Right atrium auricular region (tissue), 2 donors: ENCODE measurements around the gene EFNA5. TPM values are rescaled to one million over a fixed set of nuclear protein-coding genes. Genes with fewer than 3 reads are reported as not detected.

Source experiments
- DNase-seq: peaks from one replicate; pipeline ENCODE4 v3.0.0-alpha.2; 2019; ENCODE audit warnings: low spot score
- H3K27ac ChIP-seq, 2 donors: fragments of 200-600 bp; sonication (generic); 1 replicate in 1 of 2; 2 replicates in 1 of 2; pipeline ENCODE4 v1.5.1; 2016 to 2019
- H3K27me3 ChIP-seq, 2 donors: fragments of 200-600 bp; sonication (generic); one replicate each; pipeline versions ENCODE4 v1.5.1 to v1.6.0; 2017 to 2019
- H3K36me3 ChIP-seq: fragments of 200-600 bp; sonication (generic); one replicate; pipeline ENCODE4 v1.5.1; 2016
- H3K4me1 ChIP-seq, 2 donors: fragments of 200-600 bp; sonication (generic); one replicate each; pipeline versions ENCODE4 v1.5.1 to v1.6.0; 2017 to 2019
- H3K4me3 ChIP-seq, 2 donors: fragments of 200-600 bp; sonication (generic); 1 replicate in 1 of 2; 2 replicates in 1 of 2; pipeline ENCODE4 v1.5.1; 2017 to 2019; ENCODE audit warnings: mild to moderate bottlenecking in 1 of 2, moderate library complexity in 1 of 2
- H3K9me3 ChIP-seq, 2 donors: fragments of 200-600 bp; sonication (generic); one replicate each; pipeline ENCODE4 v1.5.1; 2019
- total RNA-seq, 2 donors: library from RNA; depleted of rRNA; stranded (reverse); fragments of >200 nt; gene quantifications; one replicate each; pipeline ENCODE4 v1.1.0, GENCODE V29; 2016
- TF ChIP-seq, protein P1 (sequence below), 2 donors: fragments of 200-600 bp; sonication (generic); IDR thresholded peaks; one replicate each; pipeline ENCODE4 v1.5.1; 2019; ENCODE audit warnings: antibody characterized with exemption in 2 of 2

Gene EFNA5
- total RNA-seq, 2 donors from 2014 or later, result 17.0 to 19.2 TPM

DNA sequence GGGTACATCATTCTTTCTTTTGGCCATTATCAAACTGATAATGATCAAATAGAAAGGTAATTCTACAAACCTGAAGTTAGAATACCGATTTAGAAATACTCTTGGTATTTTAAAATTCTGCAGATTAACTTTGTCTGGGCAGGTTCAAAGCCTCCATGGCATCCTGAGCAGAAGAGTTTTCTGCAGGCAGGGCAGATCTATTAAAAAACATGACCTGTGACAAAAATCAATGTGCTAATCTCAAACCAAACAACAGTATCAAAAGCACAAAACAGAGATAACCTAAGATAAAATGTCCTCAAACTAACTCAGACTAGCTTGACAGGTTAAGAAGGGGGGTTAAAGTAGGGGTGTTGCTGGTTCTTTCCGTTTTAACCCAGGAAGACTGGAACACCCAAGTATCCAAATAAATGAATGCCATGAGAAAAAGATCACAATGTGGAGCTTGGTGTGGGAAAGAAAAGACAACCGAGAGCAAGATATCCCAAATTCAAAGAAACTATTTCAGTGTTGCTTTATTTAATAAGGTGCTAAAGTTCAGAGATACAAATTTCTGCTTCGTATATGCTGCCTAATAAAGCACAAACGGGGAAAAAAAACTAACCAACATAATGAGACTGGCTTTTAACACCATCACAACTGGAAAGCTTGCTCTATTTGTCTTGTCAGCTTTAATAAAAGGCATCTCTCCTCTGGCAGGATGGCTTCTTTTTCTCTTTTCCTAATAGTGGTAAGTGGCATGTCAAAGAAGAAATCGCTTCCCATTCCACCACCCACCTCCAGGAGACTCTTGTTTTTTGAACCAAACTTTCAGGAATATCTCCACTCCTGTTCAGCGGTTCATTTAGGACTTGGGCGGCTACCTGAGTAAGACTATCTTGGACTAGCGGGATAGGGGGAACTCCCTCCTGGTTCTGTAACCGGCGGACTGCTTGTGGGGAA lies 2.3 kb downstream of the EFNA5 start:
- no peaks in the 10 kb centered on the region for H3K36me3 ChIP-seq
- peak overlapping the region; percentile 57 to 65 for H3K4me3 ChIP-seq
- no peaks in the 10 kb centered on the region for H3K27me3 ChIP-seq
- H3K27ac ChIP-seq, result peak overlapping the region; percentile 89 to 92
- TF ChIP-seq, protein P1, sequence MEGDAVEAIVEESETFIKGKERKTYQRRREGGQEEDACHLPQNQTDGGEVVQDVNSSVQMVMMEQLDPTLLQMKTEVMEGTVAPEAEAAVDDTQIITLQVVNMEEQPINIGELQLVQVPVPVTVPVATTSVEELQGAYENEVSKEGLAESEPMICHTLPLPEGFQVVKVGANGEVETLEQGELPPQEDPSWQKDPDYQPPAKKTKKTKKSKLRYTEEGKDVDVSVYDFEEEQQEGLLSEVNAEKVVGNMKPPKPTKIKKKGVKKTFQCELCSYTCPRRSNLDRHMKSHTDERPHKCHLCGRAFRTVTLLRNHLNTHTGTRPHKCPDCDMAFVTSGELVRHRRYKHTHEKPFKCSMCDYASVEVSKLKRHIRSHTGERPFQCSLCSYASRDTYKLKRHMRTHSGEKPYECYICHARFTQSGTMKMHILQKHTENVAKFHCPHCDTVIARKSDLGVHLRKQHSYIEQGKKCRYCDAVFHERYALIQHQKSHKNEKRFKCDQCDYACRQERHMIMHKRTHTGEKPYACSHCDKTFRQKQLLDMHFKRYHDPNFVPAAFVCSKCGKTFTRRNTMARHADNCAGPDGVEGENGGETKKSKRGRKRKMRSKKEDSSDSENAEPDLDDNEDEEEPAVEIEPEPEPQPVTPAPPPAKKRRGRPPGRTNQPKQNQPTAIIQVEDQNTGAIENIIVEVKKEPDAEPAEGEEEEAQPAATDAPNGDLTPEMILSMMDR (IDR thresholded peaks at IDR 0.05), result no peak
- no peak for DNase-seq
- peaks cover 0 to 13% of the 10 kb centered on the region in 2 donors for H3K4me1 ChIP-seq
- H3K9me3 ChIP-seq, result no peaks in the 10 kb centered on the region

DNA sequence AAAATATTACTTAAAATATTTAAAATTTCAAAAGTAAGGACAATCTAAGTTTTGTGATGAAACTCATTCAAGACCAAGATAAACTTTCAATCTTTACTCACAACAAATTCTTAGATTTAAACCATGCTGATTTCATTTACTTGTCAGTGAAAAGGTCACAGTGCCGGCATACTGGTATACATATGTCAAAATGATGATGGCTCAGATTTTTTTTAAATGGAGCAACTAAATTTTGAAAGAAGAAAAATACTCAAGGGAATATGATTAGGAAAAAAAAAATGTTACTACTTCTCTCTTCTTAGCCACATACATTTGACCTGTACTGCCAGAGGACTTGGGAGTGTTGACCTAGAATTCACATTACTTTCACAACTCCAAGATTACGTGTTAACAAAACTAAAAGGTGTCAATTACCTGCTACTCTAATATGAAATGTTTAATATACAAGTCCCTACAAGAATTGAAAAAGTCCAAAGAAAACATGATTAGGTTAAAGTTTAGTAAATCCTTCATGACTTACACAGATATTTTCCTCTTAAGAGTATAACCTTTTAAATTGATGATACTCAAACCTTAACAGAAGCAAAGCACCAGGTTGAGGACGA lies 4.6 kb downstream of the EFNA5 start:
- Histone ChIP-seq H3K4me1 (peaks cover 0 to 8% of the 10 kb centered on the region in 2 donors), H3K9me3 (no peaks in the 10 kb centered on the region), H3K36me3 (no peaks in the 10 kb centered on the region), H3K27ac (peak overlapping the region; percentile 2 to 92), H3K4me3 (no peak overlapping the region), H3K27me3 (no peaks in the 10 kb centered on the region)
- DNase-seq, result no peak
- TF ChIP-seq, protein P1 (IDR thresholded peaks at IDR 0.05), result no peak

DNA sequence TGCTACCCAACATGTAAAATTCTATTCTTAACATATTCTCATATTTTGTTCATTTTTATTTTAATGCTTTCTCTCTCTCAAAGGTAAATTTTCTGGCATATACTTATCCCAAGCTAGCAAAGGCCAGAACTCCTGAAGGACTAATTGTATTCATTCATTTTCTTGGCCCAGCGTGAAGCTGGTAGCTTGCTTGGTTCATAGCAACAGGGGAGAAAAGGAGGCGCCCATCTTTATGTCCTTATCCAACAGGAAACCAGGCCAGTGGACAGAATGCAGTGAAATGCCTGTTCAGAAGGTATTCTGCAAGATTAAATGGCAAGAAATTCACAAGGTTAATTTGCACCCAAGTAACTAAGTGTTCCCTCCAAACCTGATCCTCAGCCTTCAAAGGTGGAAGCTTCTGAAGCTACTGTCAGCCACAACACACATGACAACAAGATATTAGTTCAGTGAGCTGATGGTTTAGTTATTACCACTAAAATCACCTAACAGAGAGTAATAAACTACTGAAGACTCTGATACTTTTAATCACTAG lies 5.6 kb downstream of the EFNA5 start:
- H3K36me3 ChIP-seq, result no peaks in the 10 kb centered on the region
- TF ChIP-seq, protein P1 (IDR thresholded peaks at IDR 0.05), result no peak
- peaks cover 0 to 8% of the 10 kb centered on the region in 2 donors for H3K4me1 ChIP-seq
- DNase-seq, result no peak
- no peak overlapping the region for H3K4me3 ChIP-seq
- no peaks in the 10 kb centered on the region for H3K27me3 ChIP-seq
- no peaks in the 10 kb centered on the region for H3K9me3 ChIP-seq
- peak overlapping the region; percentile 2 to 92 for H3K27ac ChIP-seq

DNA sequence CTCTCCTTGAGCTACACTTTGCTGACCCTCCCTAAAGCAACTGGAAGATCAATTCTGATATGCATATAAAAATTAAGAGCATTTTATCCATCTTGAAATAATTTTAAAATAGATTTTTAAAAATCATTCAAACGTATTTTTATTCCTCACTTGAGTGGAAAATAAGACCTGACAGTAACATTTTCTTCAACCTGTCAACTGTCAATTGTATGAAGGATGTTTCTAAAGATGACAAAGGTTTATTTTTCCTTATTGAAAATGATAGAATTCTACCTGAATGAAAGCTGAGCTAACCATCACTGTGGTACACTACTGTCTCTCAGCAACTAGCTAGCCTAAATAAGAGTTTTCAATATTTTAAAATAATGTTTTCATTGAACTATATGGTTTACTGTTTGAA lies 7.0 kb downstream of the EFNA5 start:
- no peaks in the 10 kb centered on the region for H3K36me3 ChIP-seq
- TF ChIP-seq, protein P1 (IDR thresholded peaks at IDR 0.05), result no peak
- DNase-seq, result no peak
- no peak overlapping the region for H3K27ac ChIP-seq
- no peak overlapping the region for H3K4me3 ChIP-seq
- no peaks in the 10 kb centered on the region for H3K9me3 ChIP-seq
- peaks cover 0 to 2% of the 10 kb centered on the region in 2 donors for H3K4me1 ChIP-seq
- H3K27me3 ChIP-seq, result no peaks in the 10 kb centered on the region

DNA sequence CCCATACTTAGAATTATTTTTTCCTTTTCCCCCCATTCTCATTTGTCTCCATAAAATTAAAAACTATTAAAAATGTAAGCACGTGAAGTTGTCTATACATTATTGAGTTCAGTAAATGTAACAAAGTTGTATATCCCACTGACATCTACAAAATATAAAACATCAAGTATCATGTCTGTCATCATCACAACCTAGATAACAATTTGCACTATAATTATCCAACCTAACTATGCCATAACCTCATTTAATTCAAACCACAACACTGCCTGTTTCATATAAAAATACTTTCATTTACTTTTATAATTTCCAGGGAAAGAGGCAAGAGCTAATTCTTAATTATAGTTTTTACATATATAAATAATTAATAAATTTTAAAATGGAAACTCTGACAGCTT lies 9.1 kb downstream of the EFNA5 start:
- H3K4me1 ChIP-seq, result peaks cover 0 to 8% of the 10 kb centered on the region in 2 donors
- no peak overlapping the region for H3K27ac ChIP-seq
- H3K27me3 ChIP-seq, result no peaks in the 10 kb centered on the region
- H3K4me3 ChIP-seq, result no peak overlapping the region
- H3K9me3 ChIP-seq, result no peaks in the 10 kb centered on the region
- H3K36me3 ChIP-seq, result no peaks in the 10 kb centered on the region
- DNase-seq, result no peak
- TF ChIP-seq, protein P1 (IDR thresholded peaks at IDR 0.05), result no peak
